HFFc6 (cell line): Measurements from ENCODE around the gene HLF. TPM values are rescaled to one million over a fixed set of nuclear protein-coding genes. Genes with fewer than 3 reads are reported as not detected.

Experiments used
- DNase-seq: peaks from one replicate; pipeline ENCODE4 v3.0.0-alpha.2; 2018
- H3K27ac Mint-ChIP-seq: 2 replicates; pipeline ENCODE4 v1.8.0; 2020; ENCODE audit warnings: mild to moderate bottlenecking, mixed read lengths
- H3K27me3 Mint-ChIP-seq: 2 replicates; pipeline ENCODE4 v1.8.0; 2021; ENCODE audit warnings: mild to moderate bottlenecking, moderate library complexity, mixed read lengths; ENCODE audit not compliant: insufficient read depth
- H3K36me3 Mint-ChIP-seq: 2 replicates; pipeline ENCODE4 v1.8.0; 2021; ENCODE audit warnings: low read depth, mixed read lengths
- H3K4me1 Mint-ChIP-seq: 2 replicates; pipeline ENCODE4 v1.8.0; 2020; ENCODE audit warnings: low read depth, mixed read lengths
- H3K4me3 Mint-ChIP-seq: 2 replicates; pipeline ENCODE4 v1.8.0; 2020; ENCODE audit warnings: mild to moderate bottlenecking, moderate library complexity, mixed read lengths
- H3K9me3 Mint-ChIP-seq: 2 replicates; pipeline ENCODE4 v1.8.0; 2020; ENCODE audit warnings: mild to moderate bottlenecking, mixed read lengths
- CTCF ChIP-seq: fragments of 200-600 bp; sonication (generic); IDR thresholded peaks from 2 replicates; pipeline ENCODE4 v1.5.0; 2021; ENCODE audit warnings: antibody characterized with exemption, mild to moderate bottlenecking
- total RNA-seq, 6 experiments: library from RNA; stranded (reverse); fragmentation: NEBNext Ultra II Directional; extraction: Animal tissue kit (Norgen Biotek cat#: 25700); gene quantifications; 2 replicates in 1 of 6; 3 replicates in 5 of 6; pipeline ENCODE4 v1.2.3, GENCODE V29; 2021

Gene HLF
- total RNA-seq, 6 experiments from 2014 or later = not detected

- Mint-ChIP-seq H3K27me3 (peaks cover 4% of the 10 kb centered on the region), H3K4me1 (peaks cover 16% of the 10 kb centered on the region), H3K27ac (no peak overlapping the region), H3K9me3 (no peaks in the 10 kb centered on the region), H3K4me3 (no peak overlapping the region), H3K36me3 (no peaks in the 10 kb centered on the region)
- TF ChIP-seq CTCF = no peak
- DNase-seq = no peak
These were observed 17.1 kb downstream of the HLF start for GRCh38 chr17:55281649-55282378.

- no peak overlapping the region for H3K27ac Mint-ChIP-seq
- no peak for TF ChIP-seq CTCF
These were observed 17.6 kb downstream of the HLF start for GRCh38 chr17:55282379-55282702.

GRCh38 chr17:55282741-55283140 lies 18.0 kb downstream of the HLF start:
- no peak overlapping the region for H3K4me3 Mint-ChIP-seq
- no peak overlapping the region for H3K27ac Mint-ChIP-seq
- peaks cover 4% of the 10 kb centered on the region for H3K27me3 Mint-ChIP-seq
- no peaks in the 10 kb centered on the region for H3K36me3 Mint-ChIP-seq
- no peak for DNase-seq
- no peaks in the 10 kb centered on the region for H3K9me3 Mint-ChIP-seq
- TF ChIP-seq CTCF = no peak
- H3K4me1 Mint-ChIP-seq = peaks cover 22% of the 10 kb centered on the region

More at GRCh38 chr17:55282379-55282702, 17.6 kb downstream of the HLF start:
- no peaks in the 10 kb centered on the region for H3K9me3 Mint-ChIP-seq
- H3K4me3 Mint-ChIP-seq = no peak overlapping the region
- no peaks in the 10 kb centered on the region for H3K36me3 Mint-ChIP-seq
- H3K4me1 Mint-ChIP-seq = peaks cover 21% of the 10 kb centered on the region
- DNase-seq = no peak
- peaks cover 4% of the 10 kb centered on the region for H3K27me3 Mint-ChIP-seq

GRCh38 chr17:55283256-55283965 lies 18.7 kb downstream of the HLF start:
- no peaks in the 10 kb centered on the region for H3K9me3 Mint-ChIP-seq
- no peaks in the 10 kb centered on the region for H3K36me3 Mint-ChIP-seq
- no peak for TF ChIP-seq CTCF
- H3K4me3 Mint-ChIP-seq = no peak overlapping the region
- H3K27me3 Mint-ChIP-seq = peaks cover 4% of the 10 kb centered on the region
- no peak for DNase-seq
- no peak overlapping the region for H3K27ac Mint-ChIP-seq
- peaks cover 22% of the 10 kb centered on the region for H3K4me1 Mint-ChIP-seq

GRCh38 chr17:55284001-55284884 lies 19.5 kb downstream of the HLF start:
- peaks cover 4% of the 10 kb centered on the region for H3K27me3 Mint-ChIP-seq
- no peak overlapping the region for H3K4me3 Mint-ChIP-seq
- H3K27ac Mint-ChIP-seq = no peak overlapping the region
- no peaks in the 10 kb centered on the region for H3K36me3 Mint-ChIP-seq
- peaks cover 22% of the 10 kb centered on the region for H3K4me1 Mint-ChIP-seq
- H3K9me3 Mint-ChIP-seq = no peaks in the 10 kb centered on the region
- no peak for TF ChIP-seq CTCF
- no peak for DNase-seq
